ENCODE results near the gene LSR.

LSR gene

DNA sequence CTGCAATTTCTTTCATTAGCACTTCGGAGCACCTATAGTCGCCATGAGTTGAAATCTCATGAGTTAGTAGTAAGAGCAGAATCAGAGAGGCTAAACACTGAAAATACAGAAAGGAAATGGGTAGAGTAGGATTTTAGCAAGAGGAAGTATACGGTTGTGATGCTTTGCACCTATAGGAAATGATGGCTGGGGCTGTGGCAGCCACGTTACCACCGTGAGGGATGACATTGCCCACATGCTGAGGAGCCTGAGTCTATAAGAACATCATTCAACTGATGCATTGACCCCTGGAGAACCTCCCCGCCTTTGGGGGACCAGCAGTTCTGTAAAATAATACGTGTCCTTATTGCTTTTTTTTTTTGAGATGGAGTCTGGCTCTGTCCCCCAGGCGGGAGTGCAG, 40.7 kb upstream of the LSR start:
- Histone ChIP-seq H3K27me3 (ENCODE audit: control insufficient read depth in 5 of 5, insufficient read depth in 4 of 5, low read length in 5 of 5) (peaks cover 0 to 3% (median 0%) of the 10 kb centered on the region in 5 donors), H3K9me3 (ENCODE audit: control insufficient read depth in 5 of 5, low read length in 5 of 5) (peaks cover 0 to 3% (median 3%) of the 10 kb centered on the region in 5 donors), H3K27ac (ENCODE audit: low read depth, low read length) (no peak overlapping the region), H3K9ac (ENCODE audit: low read length in 5 of 5) (no peak overlapping the region), H3K36me3 (ENCODE audit: control insufficient read depth in 5 of 5, insufficient read depth in 5 of 5, low read length in 5 of 5) (no peaks in the 10 kb centered on the region), H3K4me1 (ENCODE audit: control insufficient read depth in 5 of 5, insufficient read depth in 5 of 5, low read length in 5 of 5) (peaks cover 2 to 43% (median 15%) of the 10 kb centered on the region in 5 donors), H3K4me3 (ENCODE audit: low read depth in 1 of 5, low read length in 5 of 5) (no peak overlapping the region)

DNA sequence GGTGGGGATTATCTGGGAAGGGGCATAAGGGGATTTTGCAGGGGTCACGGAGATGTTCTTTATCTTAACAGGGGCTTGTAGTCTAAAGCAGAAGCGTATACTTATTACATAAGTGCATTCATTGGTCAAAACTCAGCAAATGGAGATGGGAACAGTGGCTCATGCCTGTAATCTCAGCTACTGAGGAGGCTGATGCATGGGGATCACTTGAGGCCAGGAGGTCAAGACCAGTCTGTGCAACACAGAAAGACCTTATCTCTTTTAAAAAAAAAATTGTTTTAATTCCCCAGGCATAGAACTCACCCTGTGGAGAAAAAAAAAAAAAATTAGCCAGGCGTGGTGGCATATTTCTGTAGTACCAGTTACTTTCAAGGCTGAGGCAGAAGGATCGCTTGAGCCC, 39.2 kb upstream of the LSR start:
- H3K4me1 ChIP-seq (ENCODE audit: control insufficient read depth in 5 of 5, insufficient read depth in 5 of 5, low read length in 5 of 5), result peaks cover 6 to 52% (median 24%) of the 10 kb centered on the region in 5 donors
- H3K9ac ChIP-seq (ENCODE audit: low read length in 5 of 5), result no peak overlapping the region
- H3K36me3 ChIP-seq (ENCODE audit: control insufficient read depth in 5 of 5, insufficient read depth in 5 of 5, low read length in 5 of 5), result no peaks in the 10 kb centered on the region
- H3K27ac ChIP-seq (ENCODE audit: low read depth, low read length), result no peak overlapping the region
- peaks cover 0 to 3% (median 2%) of the 10 kb centered on the region in 5 donors for H3K27me3 ChIP-seq (ENCODE audit: control insufficient read depth in 5 of 5, insufficient read depth in 4 of 5, low read length in 5 of 5)
- H3K9me3 ChIP-seq (ENCODE audit: control insufficient read depth in 5 of 5, low read length in 5 of 5), result peaks cover 0 to 3% (median 3%) of the 10 kb centered on the region in 5 donors
- H3K4me3 ChIP-seq (ENCODE audit: low read depth in 1 of 5, low read length in 5 of 5), result no peak overlapping the region

DNA sequence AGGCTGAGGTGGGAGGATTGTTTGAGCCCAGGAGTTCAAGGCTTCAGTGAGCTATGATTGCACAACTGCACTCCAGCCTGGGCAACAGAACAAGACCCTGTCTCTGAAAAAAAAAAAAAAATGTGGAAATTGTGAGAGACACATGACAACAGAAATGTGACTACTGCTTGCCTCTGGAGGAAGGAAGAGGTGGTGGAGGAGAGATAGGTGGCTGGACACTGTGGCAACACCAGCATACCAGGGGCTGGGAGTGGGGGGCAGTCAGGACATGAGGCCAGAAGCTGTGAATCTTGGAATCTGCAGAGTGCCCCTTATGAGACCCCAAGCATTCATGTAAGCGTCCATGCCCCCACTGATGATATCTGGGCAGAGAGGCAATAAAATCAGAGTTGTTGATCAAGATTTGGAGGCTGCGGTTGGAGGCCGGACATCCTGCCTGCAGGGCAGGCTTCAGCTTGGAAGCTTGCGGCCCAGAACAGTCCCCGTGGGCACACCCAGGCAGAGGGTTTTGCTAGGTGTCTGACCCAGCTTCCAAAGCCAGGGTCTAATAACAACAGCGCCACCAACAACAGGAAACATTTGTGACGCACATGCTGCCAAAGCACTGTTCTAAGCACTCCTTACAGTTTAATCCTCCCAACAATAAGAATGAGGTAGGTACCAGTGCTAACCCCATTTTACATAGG, 37.1 kb upstream of the LSR start:
- Histone ChIP-seq H3K27me3 (ENCODE audit: control insufficient read depth in 5 of 5, insufficient read depth in 4 of 5, low read length in 5 of 5) (peaks cover 0 to 3% (median 0%) of the 10 kb centered on the region in 5 donors), H3K36me3 (ENCODE audit: control insufficient read depth in 5 of 5, insufficient read depth in 5 of 5, low read length in 5 of 5) (no peaks in the 10 kb centered on the region), H3K27ac (ENCODE audit: low read depth, low read length) (peak overlapping the region; percentile 35), H3K9me3 (ENCODE audit: control insufficient read depth in 5 of 5, low read length in 5 of 5) (peaks cover 0 to 4% (median 3%) of the 10 kb centered on the region in 5 donors), H3K9ac (ENCODE audit: low read length in 5 of 5) (no peak overlapping the region), H3K4me1 (ENCODE audit: control insufficient read depth in 5 of 5, insufficient read depth in 5 of 5, low read length in 5 of 5) (peaks cover 6 to 41% (median 24%) of the 10 kb centered on the region in 5 donors), H3K4me3 (ENCODE audit: low read depth in 1 of 5, low read length in 5 of 5) (no peak overlapping the region)

DNA sequence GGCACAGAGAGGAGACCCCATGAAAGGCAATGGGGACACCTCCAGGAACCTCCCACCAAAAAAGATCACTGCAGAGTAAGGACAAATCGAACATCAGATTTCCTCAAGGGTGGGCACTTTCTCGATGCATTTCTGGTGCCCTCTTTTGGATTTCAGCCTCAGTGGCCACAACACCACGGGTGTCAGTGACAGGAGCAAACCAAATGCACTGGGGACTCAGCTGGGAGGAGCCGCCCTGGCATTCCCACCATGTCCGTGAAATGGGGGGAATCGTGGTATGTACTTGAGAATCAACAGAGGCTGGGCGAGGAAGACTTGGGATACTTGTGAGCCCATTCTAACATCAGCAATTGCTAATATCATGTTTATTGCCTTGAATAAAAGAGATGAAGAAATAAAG, 36.6 kb upstream of the LSR start:
- peaks cover 0 to 3% (median 0%) of the 10 kb centered on the region in 5 donors for H3K27me3 ChIP-seq (ENCODE audit: control insufficient read depth in 5 of 5, insufficient read depth in 4 of 5, low read length in 5 of 5)
- peaks cover 6 to 41% (median 24%) of the 10 kb centered on the region in 5 donors for H3K4me1 ChIP-seq (ENCODE audit: control insufficient read depth in 5 of 5, insufficient read depth in 5 of 5, low read length in 5 of 5)
- H3K4me3 ChIP-seq (ENCODE audit: low read depth in 1 of 5, low read length in 5 of 5), result no peak overlapping the region
- H3K36me3 ChIP-seq (ENCODE audit: control insufficient read depth in 5 of 5, insufficient read depth in 5 of 5, low read length in 5 of 5), result no peaks in the 10 kb centered on the region
- peak overlapping the region; percentile 35 for H3K27ac ChIP-seq (ENCODE audit: low read depth, low read length)
- no peak overlapping the region for H3K9ac ChIP-seq (ENCODE audit: low read length in 5 of 5)
- peaks cover 0 to 9% (median 8%) of the 10 kb centered on the region in 5 donors for H3K9me3 ChIP-seq (ENCODE audit: control insufficient read depth in 5 of 5, low read length in 5 of 5)

DNA sequence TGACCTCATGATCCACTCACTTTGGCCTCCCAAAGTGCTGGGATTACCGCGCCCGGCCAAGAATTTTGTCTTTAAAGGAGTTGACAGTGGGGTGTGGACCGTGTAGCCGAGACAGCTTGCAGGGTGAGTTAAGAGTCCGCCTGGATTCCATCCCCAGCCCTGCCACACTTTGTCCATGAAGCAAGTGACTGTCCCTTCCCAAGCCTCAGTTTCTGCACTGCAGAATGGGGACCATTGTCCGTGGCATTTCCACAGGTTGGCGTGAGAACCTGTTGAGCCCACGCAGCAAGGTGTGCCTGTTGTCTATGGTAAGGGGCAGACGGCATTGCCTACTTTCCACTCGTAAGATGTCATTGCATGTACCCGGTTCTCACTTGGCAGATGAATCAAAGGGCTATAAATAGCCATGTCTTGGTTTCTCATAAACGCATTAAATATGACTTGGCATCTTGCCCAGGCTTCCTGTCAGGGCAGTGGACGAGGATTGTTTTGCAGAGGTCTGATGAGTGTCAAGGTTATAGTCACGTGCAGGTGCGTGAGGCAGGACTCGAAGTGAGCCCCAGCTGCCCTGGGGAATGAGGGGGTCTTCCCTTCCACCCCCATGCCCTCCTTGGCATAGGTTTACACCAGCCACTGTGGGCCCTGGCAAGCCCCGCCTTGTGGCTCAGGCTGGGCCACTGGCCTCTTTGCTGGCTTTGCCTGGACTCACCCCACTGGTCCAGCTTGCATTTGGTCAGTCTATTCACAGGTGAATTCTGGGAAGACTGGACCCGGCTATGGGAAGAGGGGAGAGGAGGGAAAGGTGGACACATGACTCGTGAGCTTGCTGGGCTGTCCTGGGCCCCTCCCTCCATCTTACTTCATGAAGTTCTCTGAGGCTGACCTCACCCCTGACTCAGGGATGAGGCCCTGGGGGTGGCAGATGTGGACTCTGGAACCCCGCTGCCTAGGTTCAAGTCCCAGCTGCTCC, 34.9 kb upstream of the LSR start:
- peaks cover under 1 to 11% (median 7%) of the 10 kb centered on the region in 5 donors for H3K9me3 ChIP-seq (ENCODE audit: control insufficient read depth in 5 of 5, low read length in 5 of 5)
- H3K36me3 ChIP-seq (ENCODE audit: control insufficient read depth in 5 of 5, insufficient read depth in 5 of 5, low read length in 5 of 5), result no peaks in the 10 kb centered on the region
- peak overlapping the region in 2 of 5 donors; percentile 38 to 66 for H3K9ac ChIP-seq (ENCODE audit: low read length in 5 of 5)
- H3K27ac ChIP-seq (ENCODE audit: low read depth, low read length), result peak overlapping the region; percentile 15
- H3K27me3 ChIP-seq (ENCODE audit: control insufficient read depth in 5 of 5, insufficient read depth in 4 of 5, low read length in 5 of 5), result peaks cover 0 to 3% (median 0%) of the 10 kb centered on the region in 5 donors
- H3K4me3 ChIP-seq (ENCODE audit: low read depth in 1 of 5, low read length in 5 of 5), result peak overlapping the region in 4 of 5 donors; percentile 2 to 48 (median 28)
- peaks cover 6 to 45% (median 24%) of the 10 kb centered on the region in 5 donors for H3K4me1 ChIP-seq (ENCODE audit: control insufficient read depth in 5 of 5, insufficient read depth in 5 of 5, low read length in 5 of 5)

DNA sequence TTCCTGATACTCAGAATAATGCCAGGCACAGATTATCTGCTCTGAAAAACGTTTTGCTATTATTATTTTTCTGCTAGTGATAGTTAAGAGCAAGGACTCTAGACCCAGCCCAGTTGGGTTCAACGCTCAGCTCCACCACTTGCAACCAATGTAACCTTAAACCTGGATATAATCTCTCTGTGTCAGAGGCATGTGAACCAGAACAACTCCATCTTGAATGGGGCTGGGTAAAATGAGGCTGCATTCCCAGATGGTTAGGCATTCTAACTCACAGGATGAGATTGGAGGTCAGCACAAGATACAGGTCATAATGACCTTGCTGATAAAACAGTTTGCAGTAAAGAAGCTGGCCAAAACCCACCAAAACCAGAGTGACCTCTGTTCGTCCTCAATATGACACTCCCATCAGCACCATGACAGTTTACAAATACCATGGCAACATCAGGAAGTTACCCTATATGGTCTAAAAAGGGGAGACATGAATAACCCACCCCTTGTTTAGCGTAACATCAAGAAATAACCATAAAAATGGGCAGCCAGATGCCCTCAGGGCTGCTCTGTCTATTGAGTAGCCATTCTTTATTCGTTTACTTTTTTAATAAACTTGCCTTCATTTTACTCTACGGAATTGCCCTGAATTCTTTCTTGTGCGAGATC, 33.9 kb upstream of the LSR start:
- H3K9me3 ChIP-seq (ENCODE audit: control insufficient read depth in 5 of 5, low read length in 5 of 5), result peaks cover 3 to 20% (median 11%) of the 10 kb centered on the region in 5 donors
- H3K27ac ChIP-seq (ENCODE audit: low read depth, low read length), result peak overlapping the region; percentile 15
- no peak overlapping the region for H3K9ac ChIP-seq (ENCODE audit: low read length in 5 of 5)
- peaks cover 0 to 3% (median 0%) of the 10 kb centered on the region in 5 donors for H3K27me3 ChIP-seq (ENCODE audit: control insufficient read depth in 5 of 5, insufficient read depth in 4 of 5, low read length in 5 of 5)
- peaks cover 6 to 45% (median 24%) of the 10 kb centered on the region in 5 donors for H3K4me1 ChIP-seq (ENCODE audit: control insufficient read depth in 5 of 5, insufficient read depth in 5 of 5, low read length in 5 of 5)
- no peak overlapping the region for H3K4me3 ChIP-seq (ENCODE audit: low read depth in 1 of 5, low read length in 5 of 5)
- no peaks in the 10 kb centered on the region for H3K36me3 ChIP-seq (ENCODE audit: control insufficient read depth in 5 of 5, insufficient read depth in 5 of 5, low read length in 5 of 5)

DNA sequence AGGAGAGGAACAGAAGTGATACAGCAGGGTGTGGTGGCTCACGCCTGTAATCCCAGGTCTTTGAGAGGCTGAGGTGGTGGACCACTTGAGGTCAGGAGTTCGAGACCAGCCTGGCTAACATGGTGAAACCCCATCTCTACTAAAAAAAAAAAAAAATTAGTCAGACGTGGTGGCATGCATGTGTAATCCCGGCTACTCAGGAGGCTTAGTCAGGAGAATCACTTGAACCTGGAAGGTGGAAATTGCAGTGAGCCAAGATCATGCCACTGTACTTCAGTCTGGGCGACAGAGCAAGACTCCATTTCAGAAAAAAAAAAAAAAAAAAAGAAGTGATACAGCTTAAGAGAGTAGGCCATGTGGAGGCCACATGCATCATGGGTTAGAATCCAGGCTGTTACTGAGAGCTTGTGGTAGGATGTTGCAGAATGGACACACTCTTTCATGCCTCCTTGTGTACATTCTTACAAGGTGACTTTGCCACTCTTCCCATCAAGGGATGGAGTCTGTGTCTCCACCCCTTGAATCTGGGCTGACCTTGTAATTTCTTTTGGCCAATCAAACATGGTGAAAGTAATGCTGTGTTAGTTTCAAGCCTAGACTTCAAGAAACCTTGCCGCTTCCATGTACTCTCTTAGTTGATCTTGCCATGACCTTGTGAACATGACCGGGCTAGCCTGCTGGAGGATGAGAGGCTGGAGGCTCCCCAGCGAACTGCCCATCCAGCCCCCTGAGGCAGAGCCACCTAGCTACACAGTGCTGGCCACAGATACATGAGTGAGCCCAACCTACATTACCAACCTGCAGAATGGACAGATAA, 32.6 kb upstream of the LSR start:
- H3K27ac ChIP-seq (ENCODE audit: low read depth, low read length), result no peak overlapping the region
- no peaks in the 10 kb centered on the region for H3K36me3 ChIP-seq (ENCODE audit: control insufficient read depth in 5 of 5, insufficient read depth in 5 of 5, low read length in 5 of 5)
- no peak overlapping the region for H3K4me3 ChIP-seq (ENCODE audit: low read depth in 1 of 5, low read length in 5 of 5)
- peaks cover 6 to 47% (median 24%) of the 10 kb centered on the region in 5 donors for H3K4me1 ChIP-seq (ENCODE audit: control insufficient read depth in 5 of 5, insufficient read depth in 5 of 5, low read length in 5 of 5)
- H3K9me3 ChIP-seq (ENCODE audit: control insufficient read depth in 5 of 5, low read length in 5 of 5), result peaks cover 3 to 22% (median 11%) of the 10 kb centered on the region in 5 donors
- H3K9ac ChIP-seq (ENCODE audit: low read length in 5 of 5), result no peak overlapping the region
- peaks cover 0 to 3% (median 0%) of the 10 kb centered on the region in 5 donors for H3K27me3 ChIP-seq (ENCODE audit: control insufficient read depth in 5 of 5, insufficient read depth in 4 of 5, low read length in 5 of 5)

DNA sequence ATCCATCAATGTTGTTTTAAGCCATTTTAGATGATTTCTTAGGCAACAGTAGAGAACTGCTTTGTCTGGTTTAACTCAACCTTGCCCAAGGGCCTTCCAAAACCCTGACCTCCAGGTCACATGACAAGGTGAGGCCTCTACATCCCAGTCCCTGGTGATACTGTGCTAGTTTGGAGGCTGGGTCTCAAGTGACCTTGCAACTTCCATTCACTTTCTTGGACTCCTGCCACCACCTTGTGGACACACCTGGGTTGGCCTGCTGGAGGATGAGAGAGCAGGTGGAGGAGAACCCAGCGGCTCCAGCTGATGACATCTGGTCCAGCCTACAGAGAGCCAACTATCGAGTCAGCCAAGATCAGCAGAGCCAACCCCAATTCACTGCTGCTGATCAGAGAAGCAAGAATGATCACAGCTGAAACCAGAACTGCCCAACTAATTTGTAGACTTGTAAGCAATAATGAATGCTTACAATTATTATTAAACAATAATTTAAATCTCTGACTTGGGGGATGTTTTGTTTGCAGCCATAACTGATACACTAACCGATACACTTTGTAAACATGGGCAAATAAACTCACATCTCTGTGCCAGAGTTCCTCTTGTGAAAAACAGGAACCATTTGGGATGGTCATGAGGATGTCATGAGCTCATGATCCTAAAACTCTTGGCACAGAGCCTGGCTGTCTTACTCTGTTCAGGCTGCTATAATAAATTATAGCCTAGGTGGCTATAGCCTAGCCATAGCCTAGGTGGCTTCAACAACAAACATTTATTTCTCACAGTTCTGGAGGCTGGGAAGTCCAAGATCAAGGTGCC, 31.8 kb upstream of the LSR start:
- H3K36me3 ChIP-seq (ENCODE audit: control insufficient read depth in 5 of 5, insufficient read depth in 5 of 5, low read length in 5 of 5), result no peaks in the 10 kb centered on the region
- H3K27ac ChIP-seq (ENCODE audit: low read depth, low read length), result no peak overlapping the region
- H3K4me3 ChIP-seq (ENCODE audit: low read depth in 1 of 5, low read length in 5 of 5), result no peak overlapping the region
- H3K4me1 ChIP-seq (ENCODE audit: control insufficient read depth in 5 of 5, insufficient read depth in 5 of 5, low read length in 5 of 5), result peaks cover 5 to 41% (median 19%) of the 10 kb centered on the region in 5 donors
- peaks cover 3 to 22% (median 11%) of the 10 kb centered on the region in 5 donors for H3K9me3 ChIP-seq (ENCODE audit: control insufficient read depth in 5 of 5, low read length in 5 of 5)
- H3K9ac ChIP-seq (ENCODE audit: low read length in 5 of 5), result no peak overlapping the region
- H3K27me3 ChIP-seq (ENCODE audit: control insufficient read depth in 5 of 5, insufficient read depth in 4 of 5, low read length in 5 of 5), result peaks cover 0 to 3% (median 0%) of the 10 kb centered on the region in 5 donors

Data from subcutaneous abdominal adipose tissue (tissue), 5 donors.